SJCRH30 (cell line): ENCODE measurements around the gene ACTA2. TPM values are rescaled to one million over a fixed set of nuclear protein-coding genes. Genes with fewer than 3 reads are reported as not detected.

Experiments used
- DNase-seq, 2 experiments: peaks; one replicate each; pipeline ENCODE4 v3.0.0-alpha.2; 2015 to 2020
- H3K27ac ChIP-seq: fragments of 250-450 bp; sonication (Bioruptor Pico); 2 replicates; pipeline ENCODE4 v1.5.1; 2020; ENCODE audit warnings: mild to moderate bottlenecking, moderate library complexity
- H3K27me3 ChIP-seq: fragments of 250-450 bp; sonication (Bioruptor Pico); 2 replicates; pipeline ENCODE4 v1.5.1; 2020; ENCODE audit warnings: mild to moderate bottlenecking, moderate library complexity
- H3K36me3 ChIP-seq: fragments of 250-450 bp; sonication (Bioruptor Pico); 2 replicates; pipeline ENCODE4 v1.5.1; 2020; ENCODE audit warnings: mild to moderate bottlenecking, moderate library complexity
- H3K4me1 ChIP-seq: fragments of 250-450 bp; sonication (Bioruptor Pico); 2 replicates; pipeline ENCODE4 v1.5.1; 2020; ENCODE audit warnings: mild to moderate bottlenecking, moderate library complexity
- H3K4me3 ChIP-seq: fragments of 250-450 bp; sonication (Bioruptor Pico); 2 replicates; pipeline ENCODE4 v1.5.1; 2020; ENCODE audit warnings: mild to moderate bottlenecking, moderate library complexity
- H3K9me3 ChIP-seq: fragments of 250-450 bp; sonication (Bioruptor Pico); replicated peaks from 2 replicates; pipeline ENCODE4 v1.5.1; 2020; ENCODE audit warnings: mild to moderate bottlenecking, moderate library complexity
- total RNA-seq: library from RNA; depleted of rRNA; stranded (reverse); fragments of >200 nt; shearing (Covaris generic); gene quantifications from 2 replicates; pipeline ENCODE4 v1.2.3, GENCODE V29; 2014

The ACTA2 gene
- total RNA-seq, 1 experiment from 2014 or later = 0.95 TPM

DNA sequence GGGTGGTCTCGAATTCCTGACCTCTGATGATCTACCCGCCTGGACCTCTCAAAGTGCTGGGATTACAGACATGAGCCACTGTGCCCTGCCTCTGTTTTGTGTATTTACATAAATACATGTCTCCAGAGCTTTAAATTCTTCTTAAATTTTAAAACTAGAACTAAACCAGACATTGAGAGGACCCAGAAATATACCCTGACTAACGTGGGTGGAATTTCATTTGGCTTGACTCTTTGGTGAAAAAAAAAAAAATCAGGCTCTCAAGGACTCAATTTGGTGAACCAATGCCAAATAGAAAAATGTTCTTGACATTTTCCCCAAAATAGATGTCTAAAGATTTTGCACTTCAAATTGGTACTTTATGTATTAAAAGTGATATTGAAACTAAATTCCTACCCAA lies 21.4 kb upstream of the ACTA2 start:
- Histone ChIP-seq H3K4me3 (no peak overlapping the region), H3K27me3 (no peaks in the 10 kb centered on the region), H3K4me1 (no peaks in the 10 kb centered on the region), H3K27ac (no peak overlapping the region), H3K36me3 (no peaks in the 10 kb centered on the region), H3K9me3 (no peaks in the 10 kb centered on the region)
- DNase-seq = no peak

DNA sequence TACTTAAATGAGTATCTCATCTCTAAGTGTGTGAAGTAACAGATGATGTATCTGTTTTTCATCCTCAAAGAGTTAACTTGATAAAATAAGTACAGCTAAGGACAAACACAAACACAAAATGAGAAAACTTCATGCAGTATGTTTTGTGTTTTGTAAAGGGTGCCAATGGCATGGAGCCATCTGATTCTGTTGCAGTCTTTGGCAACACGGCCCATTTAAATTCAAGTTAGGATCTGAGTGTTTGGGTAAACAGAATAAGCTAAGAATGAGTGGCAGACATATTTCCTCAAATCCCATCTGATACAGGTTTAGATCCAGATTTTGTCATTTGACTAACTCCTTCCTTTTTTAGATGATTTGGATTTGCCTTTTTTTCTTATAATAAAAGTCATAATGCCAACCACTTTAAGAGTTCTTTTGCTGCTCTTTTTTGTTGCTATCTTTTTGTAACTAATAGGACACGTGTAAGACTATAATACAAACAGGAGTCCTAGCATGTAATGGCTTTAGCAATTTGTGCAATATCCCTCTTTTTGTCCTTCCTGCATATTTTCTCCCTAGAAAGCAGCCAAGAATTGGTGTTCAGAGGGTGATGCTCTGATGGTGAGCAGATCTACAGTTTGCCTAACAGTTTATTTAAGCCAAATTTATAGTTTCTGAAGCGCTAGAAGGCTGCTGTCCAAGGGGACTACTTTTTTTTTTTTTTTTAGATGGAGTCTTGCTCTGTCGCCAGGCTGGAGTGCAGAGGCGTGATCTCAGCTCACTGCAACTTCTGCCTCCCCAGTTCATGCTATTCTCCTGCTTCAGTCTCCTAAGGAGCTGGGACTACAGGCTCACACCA lies 18.9 kb upstream of the ACTA2 start:
- Histone ChIP-seq H3K4me3 (no peak overlapping the region), H3K27me3 (no peaks in the 10 kb centered on the region), H3K9me3 (no peaks in the 10 kb centered on the region), H3K36me3 (no peaks in the 10 kb centered on the region), H3K4me1 (no peaks in the 10 kb centered on the region), H3K27ac (no peak overlapping the region)
- no peak for DNase-seq

GRCh38 chr10:88968391-88968790 lies 15.8 kb upstream of the ACTA2 start:
- Histone ChIP-seq H3K27ac (no peak overlapping the region), H3K9me3 (no peaks in the 10 kb centered on the region), H3K4me1 (no peaks in the 10 kb centered on the region), H3K27me3 (no peaks in the 10 kb centered on the region), H3K36me3 (no peaks in the 10 kb centered on the region), H3K4me3 (no peak overlapping the region)
- no peak for DNase-seq

DNA sequence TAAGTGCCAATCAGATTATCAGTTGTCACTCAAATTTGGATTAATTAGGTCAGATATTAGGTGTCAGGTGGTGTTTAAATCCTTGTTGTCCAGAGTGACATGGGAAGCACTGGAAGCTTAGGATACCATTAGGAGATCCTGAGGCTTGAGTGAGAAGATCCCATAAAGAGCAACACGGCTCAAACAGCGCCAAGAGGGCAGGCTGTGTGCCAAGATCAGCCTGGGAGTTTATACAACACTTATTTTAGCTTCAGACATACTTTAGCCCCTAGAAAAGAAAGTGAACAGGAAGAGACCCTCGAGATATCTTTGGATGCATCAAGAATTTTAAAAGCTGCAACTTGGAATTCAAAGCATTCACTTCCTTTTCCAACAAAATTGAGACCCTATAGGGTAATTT lies 14.2 kb upstream of the ACTA2 start:
- no peak overlapping the region for H3K4me3 ChIP-seq
- no peak overlapping the region for H3K27ac ChIP-seq
- no peaks in the 10 kb centered on the region for H3K36me3 ChIP-seq
- H3K9me3 ChIP-seq = no peaks in the 10 kb centered on the region
- no peak for DNase-seq
- no peaks in the 10 kb centered on the region for H3K27me3 ChIP-seq
- H3K4me1 ChIP-seq = no peaks in the 10 kb centered on the region

- H3K27me3 ChIP-seq = no peaks in the 10 kb centered on the region
- H3K36me3 ChIP-seq = no peaks in the 10 kb centered on the region
- no peak overlapping the region for H3K4me3 ChIP-seq
- no peak for DNase-seq
- H3K9me3 ChIP-seq = no peaks in the 10 kb centered on the region
- H3K4me1 ChIP-seq = no peaks in the 10 kb centered on the region
- no peak overlapping the region for H3K27ac ChIP-seq
These were observed 12.4 kb upstream of the ACTA2 start for GRCh38 chr10:88964869-88965415.

GRCh38 chr10:88964360-88964759 lies 11.8 kb upstream of the ACTA2 start:
- Histone ChIP-seq H3K9me3 (no peaks in the 10 kb centered on the region), H3K27ac (no peak overlapping the region), H3K27me3 (no peaks in the 10 kb centered on the region), H3K4me1 (no peaks in the 10 kb centered on the region), H3K36me3 (no peaks in the 10 kb centered on the region), H3K4me3 (no peak overlapping the region)
- no peak for DNase-seq

GRCh38 chr10:88963318-88963717 lies 10.7 kb upstream of the ACTA2 start:
- no peak for DNase-seq
- no peaks in the 10 kb centered on the region for H3K36me3 ChIP-seq
- H3K4me3 ChIP-seq = no peak overlapping the region
- H3K4me1 ChIP-seq = no peaks in the 10 kb centered on the region
- no peaks in the 10 kb centered on the region for H3K9me3 ChIP-seq
- no peak overlapping the region for H3K27ac ChIP-seq
- H3K27me3 ChIP-seq = no peaks in the 10 kb centered on the region

GRCh38 chr10:88962336-88962735 lies 9.8 kb upstream of the ACTA2 start:
- no peaks in the 10 kb centered on the region for H3K4me1 ChIP-seq
- H3K27ac ChIP-seq = no peak overlapping the region
- DNase-seq = no peak
- H3K9me3 ChIP-seq = no peaks in the 10 kb centered on the region
- H3K36me3 ChIP-seq = no peaks in the 10 kb centered on the region
- no peak overlapping the region for H3K4me3 ChIP-seq
- no peaks in the 10 kb centered on the region for H3K27me3 ChIP-seq

- DNase-seq = no peak
- no peaks in the 10 kb centered on the region for H3K9me3 ChIP-seq
These were observed 8.7 kb upstream of the ACTA2 start for GRCh38 chr10:88961266-88961665.

GRCh38 chr10:88960802-88961201 lies 8.2 kb upstream of the ACTA2 start:
- Histone ChIP-seq H3K9me3 (no peaks in the 10 kb centered on the region), H3K27me3 (no peaks in the 10 kb centered on the region), H3K4me3 (no peak overlapping the region), H3K27ac (no peak overlapping the region), H3K4me1 (no peaks in the 10 kb centered on the region), H3K36me3 (no peaks in the 10 kb centered on the region)
- no peak for DNase-seq

More at GRCh38 chr10:88961266-88961665, 8.7 kb upstream of the ACTA2 start:
- H3K4me1 ChIP-seq = no peaks in the 10 kb centered on the region
- H3K4me3 ChIP-seq = no peak overlapping the region
- no peak overlapping the region for H3K27ac ChIP-seq
- H3K36me3 ChIP-seq = no peaks in the 10 kb centered on the region
- H3K27me3 ChIP-seq = no peaks in the 10 kb centered on the region

DNA sequence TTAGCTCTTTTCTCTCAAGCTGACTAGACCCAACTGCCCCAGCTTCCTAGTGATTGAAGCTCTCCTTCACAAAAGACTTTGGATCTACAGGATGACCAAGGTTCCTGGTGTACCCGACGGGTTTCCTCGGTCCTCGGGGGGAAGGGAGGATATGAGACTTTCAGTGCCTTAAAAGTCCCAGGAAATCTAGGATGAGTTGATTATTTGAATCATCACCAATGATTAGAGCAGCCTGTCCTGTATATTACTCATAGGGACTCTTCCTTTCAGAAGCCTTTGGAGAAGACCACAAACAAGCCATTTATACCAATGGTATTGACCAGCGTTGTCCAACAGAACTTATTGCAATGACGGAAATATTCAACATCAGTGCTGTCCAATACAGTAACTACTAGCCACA lies 6.1 kb upstream of the ACTA2 start:
- no peak for DNase-seq
- Histone ChIP-seq H3K27ac (no peak overlapping the region), H3K4me1 (no peaks in the 10 kb centered on the region), H3K36me3 (no peaks in the 10 kb centered on the region), H3K27me3 (no peaks in the 10 kb centered on the region), H3K4me3 (no peak overlapping the region), H3K9me3 (no peaks in the 10 kb centered on the region)

DNA sequence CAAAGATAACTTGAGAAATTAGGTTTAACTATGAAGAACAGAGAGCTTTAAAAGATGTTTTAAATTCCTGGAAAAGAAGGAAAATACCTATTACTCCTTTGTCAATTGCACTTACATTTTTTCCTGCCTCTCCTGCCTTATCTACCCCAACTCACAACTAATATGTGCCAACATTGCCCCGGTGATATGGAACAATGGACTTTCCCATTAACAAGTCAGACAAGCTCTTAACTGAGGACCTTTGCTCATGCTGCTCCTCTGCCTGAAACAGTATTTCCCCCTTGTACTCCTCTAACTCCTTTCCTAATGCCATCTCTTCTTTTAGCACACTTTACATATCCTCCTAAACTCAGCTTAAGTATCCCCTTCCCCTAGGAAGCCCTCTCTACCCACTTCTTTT lies 4.8 kb upstream of the ACTA2 start:
- no peaks in the 10 kb centered on the region for H3K27me3 ChIP-seq
- no peaks in the 10 kb centered on the region for H3K4me1 ChIP-seq
- no peak overlapping the region for H3K4me3 ChIP-seq

DNA sequence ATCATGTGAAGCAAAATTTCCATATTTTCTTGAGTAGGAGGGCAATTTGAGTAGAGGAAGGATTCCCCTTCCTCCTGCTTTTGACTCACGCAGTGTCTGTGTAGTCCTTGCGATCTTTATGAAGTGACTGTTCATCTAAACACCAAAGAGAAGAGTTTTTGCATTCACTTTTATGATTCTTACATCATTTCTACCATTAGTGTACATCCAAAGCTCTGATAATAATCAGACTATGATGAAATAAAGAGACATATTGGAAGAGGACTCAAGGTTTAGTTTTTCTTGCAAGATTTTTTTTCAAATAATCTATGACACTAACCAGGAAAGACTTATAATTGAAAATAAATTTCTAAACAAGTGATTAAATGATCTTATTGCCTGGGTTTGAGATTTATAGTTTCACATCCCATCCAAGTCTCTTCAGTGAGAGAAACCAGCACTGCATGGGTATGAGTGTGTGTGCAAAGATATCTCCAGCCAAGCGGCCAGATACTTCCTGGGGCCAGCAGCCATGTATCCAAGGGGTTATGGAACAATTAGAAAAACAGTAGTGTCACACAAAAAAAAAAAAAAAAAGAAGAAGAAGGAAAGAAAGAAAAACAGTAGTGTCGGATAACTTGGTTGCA lies 2.0 kb upstream of the ACTA2 start:
- no peaks in the 10 kb centered on the region for H3K36me3 ChIP-seq
- no peak overlapping the region for H3K4me3 ChIP-seq
- DNase-seq = no peak
- H3K9me3 ChIP-seq = no peaks in the 10 kb centered on the region
- no peaks in the 10 kb centered on the region for H3K4me1 ChIP-seq
- no peaks in the 10 kb centered on the region for H3K27me3 ChIP-seq
- no peak overlapping the region for H3K27ac ChIP-seq

More for the DNA sequence above, 4.8 kb upstream of the ACTA2 start:
- Histone ChIP-seq H3K27ac (no peak overlapping the region), H3K36me3 (no peaks in the 10 kb centered on the region), H3K9me3 (no peaks in the 10 kb centered on the region)
- no peak for DNase-seq

- Histone ChIP-seq H3K36me3 (no peaks in the 10 kb centered on the region), H3K4me1 (no peaks in the 10 kb centered on the region), H3K9me3 (no peaks in the 10 kb centered on the region), H3K27me3 (no peaks in the 10 kb centered on the region), H3K4me3 (no peak overlapping the region), H3K27ac (no peak overlapping the region)
- DNase-seq = no peak
These were observed 1.1 kb upstream of the ACTA2 start for GRCh38 chr10:88953662-88954061.

GRCh38 chr10:88949912-88950837 lies 2.4 kb downstream of the ACTA2 start:
- H3K4me3 ChIP-seq = no peak overlapping the region
- H3K4me1 ChIP-seq = no peaks in the 10 kb centered on the region
- H3K36me3 ChIP-seq = no peaks in the 10 kb centered on the region
- no peaks in the 10 kb centered on the region for H3K9me3 ChIP-seq
- H3K27me3 ChIP-seq = no peaks in the 10 kb centered on the region
- H3K27ac ChIP-seq = no peak overlapping the region
- DNase-seq = no peak
